HEK293 (cell line): ENCODE data around the gene HHIP.

Source experiments
- CTCF ChIA-PET: fragments of 350-600 bp; formaldehyde crosslinking; extraction: SDS; loops from one replicate; lab custom pipeline; 2021; ENCODE audit warnings: antibody characterized with exemption; lab: Yijun Ruan, JAX
- POLR2A ChIA-PET: fragments of 300-600 bp; formaldehyde crosslinking; extraction: SDS; loops from one replicate; lab custom pipeline; 2020; ENCODE audit warnings: antibody characterized with exemption, inconsistent platforms; lab: Yijun Ruan, JAX
- H3K27ac ChIP-seq: fragments of 200-500 bp; sonication (Bioruptor generic); 2 replicates; pipeline ENCODE4 v1.5.1; 2014; ENCODE audit warnings: low read depth, low read length, control low read depth, inconsistent platforms; ENCODE audit errors: extremely low read depth
- H3K36me3 ChIP-seq, 2 experiments: fragments of 200-500 bp in 1 of 2; sonication (Bioruptor generic) in 1 of 2; 1 replicate in 1 of 2; 2 replicates in 1 of 2; pipeline ENCODE4 v1.5.1; 2014 to 2017; ENCODE audit warnings: inconsistent platforms in 2 of 2, low read length in 2 of 2; ENCODE audit not compliant: control insufficient read depth in 2 of 2, insufficient read depth in 1 of 2
- H3K4me1 ChIP-seq: fragments of 200-500 bp; sonication (Bioruptor generic); 2 replicates; pipeline ENCODE4 v1.5.1; 2014; ENCODE audit warnings: mild to moderate bottlenecking, low read length, inconsistent platforms; ENCODE audit not compliant: control insufficient read depth, insufficient read depth
- H3K4me3 ChIP-seq: 2 replicates; pipeline ENCODE4 v1.5.1; 2011; ENCODE audit warnings: low read depth, mild to moderate bottlenecking, control low read depth, low read length, moderate library complexity
- H3K9me3 ChIP-seq: fragments of 200-500 bp; sonication (Bioruptor generic); 2 replicates; pipeline ENCODE4 v1.5.1; 2014; ENCODE audit warnings: low read depth, low read length, inconsistent platforms; ENCODE audit not compliant: control insufficient read depth, insufficient read depth
- BCL6B ChIP-seq: fragments of 450-650 bp; formaldehyde crosslinking; IDR thresholded peaks from 2 replicates; pipeline ENCODE4 v1.5.1; 2017; ENCODE audit warnings: missing biosample characterization, missing genetic modification characterization
- CTCF ChIP-seq: fragments of 450-650 bp; formaldehyde crosslinking; IDR thresholded peaks from 2 replicates; pipeline ENCODE4 v1.5.1; 2016; ENCODE audit warnings: missing biosample characterization, missing genetic modification characterization
- KLF16 ChIP-seq: fragments of 450-650 bp; formaldehyde crosslinking; IDR thresholded peaks from 2 replicates; pipeline ENCODE4 v1.5.1; 2017; ENCODE audit warnings: missing biosample characterization, missing genetic modification characterization
- OSR2 ChIP-seq: fragments of 450-650 bp; formaldehyde crosslinking; IDR thresholded peaks from 2 replicates; pipeline ENCODE4 v1.5.1; 2016; ENCODE audit warnings: missing biosample characterization, missing genetic modification characterization
- ZBTB17 ChIP-seq: fragments of 450-650 bp; formaldehyde crosslinking; IDR thresholded peaks from 2 replicates; pipeline ENCODE4 v1.5.1; 2016; ENCODE audit warnings: missing biosample characterization, missing genetic modification characterization
- ZBTB21 ChIP-seq: fragments of 450-650 bp; formaldehyde crosslinking; IDR thresholded peaks from 2 replicates; pipeline ENCODE4 v1.5.1; 2017; ENCODE audit warnings: missing biosample characterization, missing genetic modification characterization
- ZBTB8A ChIP-seq: fragments of 450-650 bp; formaldehyde crosslinking; IDR thresholded peaks from 2 replicates; pipeline ENCODE4 v1.5.1; 2016; ENCODE audit warnings: missing biosample characterization, missing genetic modification characterization
- ZEB2 ChIP-seq: fragments of 450-650 bp; formaldehyde crosslinking; IDR thresholded peaks from 2 replicates; pipeline ENCODE4 v1.5.1; 2016; ENCODE audit warnings: missing biosample characterization, missing genetic modification characterization
- ZNF155 ChIP-seq: fragments of 450-650 bp; formaldehyde crosslinking; IDR thresholded peaks from 2 replicates; pipeline ENCODE4 v1.5.1; 2016; ENCODE audit warnings: missing biosample characterization, missing genetic modification characterization
- ZNF175 ChIP-seq: fragments of 450-650 bp; formaldehyde crosslinking; IDR thresholded peaks from 2 replicates; pipeline ENCODE4 v1.5.1; 2016; ENCODE audit warnings: missing biosample characterization, missing genetic modification characterization
- ZNF248 ChIP-seq: fragments of 450-650 bp; formaldehyde crosslinking; IDR thresholded peaks from 2 replicates; pipeline ENCODE4 v1.5.1; 2017; ENCODE audit warnings: missing biosample characterization, missing genetic modification characterization
- ZNF266 ChIP-seq: fragments of 450-650 bp; formaldehyde crosslinking; IDR thresholded peaks from 2 replicates; pipeline ENCODE4 v1.5.1; 2016; ENCODE audit warnings: missing biosample characterization, missing genetic modification characterization, low read depth
- ZNF335 ChIP-seq: fragments of 450-650 bp; formaldehyde crosslinking; conservative IDR thresholded peaks from 2 replicates; pipeline ENCODE4 v1.5.1; 2016; ENCODE audit warnings: missing biosample characterization, missing genetic modification characterization
- ZNF610 ChIP-seq: fragments of 450-650 bp; formaldehyde crosslinking; IDR thresholded peaks from 2 replicates; pipeline ENCODE4 v1.5.1; 2016; ENCODE audit warnings: missing biosample characterization, missing genetic modification characterization, borderline replicate concordance
- ZNF626 ChIP-seq: fragments of 450-650 bp; sonication (Bioruptor Pico); formaldehyde crosslinking; IDR thresholded peaks from 2 replicates; pipeline ENCODE4 v1.5.1; 2018; ENCODE audit warnings: missing biosample characterization, missing genetic modification characterization, inconsistent platforms
- ZNF654 ChIP-seq: fragments of 450-650 bp; formaldehyde crosslinking; IDR thresholded peaks from 2 replicates; pipeline ENCODE4 v1.5.1; 2016; ENCODE audit warnings: low read depth, missing biosample characterization, missing genetic modification characterization
- TF ChIP-seq, protein P1 (sequence below): fragments of 450-650 bp; formaldehyde crosslinking; IDR thresholded peaks from 2 replicates; pipeline ENCODE4 v1.5.1; 2016; ENCODE audit warnings: missing biosample characterization, missing genetic modification characterization
- TF ChIP-seq, protein P2 (sequence below): fragments of 450-650 bp; formaldehyde crosslinking; IDR thresholded peaks from 2 replicates; pipeline ENCODE4 v1.5.1; 2016; ENCODE audit warnings: missing biosample characterization, missing genetic modification characterization
- TF ChIP-seq, protein P3 (sequence below): fragments of 450-650 bp; formaldehyde crosslinking; IDR thresholded peaks from 2 replicates; pipeline ENCODE4; 2016; ENCODE audit warnings: missing biosample characterization, missing genetic modification characterization
- TF ChIP-seq, protein P4 (sequence below): fragments of 450-650 bp; formaldehyde crosslinking; IDR thresholded peaks from 2 replicates; pipeline ENCODE4 v1.5.1; 2016; ENCODE audit warnings: missing biosample characterization, missing genetic modification characterization

The HHIP gene

DNA sequence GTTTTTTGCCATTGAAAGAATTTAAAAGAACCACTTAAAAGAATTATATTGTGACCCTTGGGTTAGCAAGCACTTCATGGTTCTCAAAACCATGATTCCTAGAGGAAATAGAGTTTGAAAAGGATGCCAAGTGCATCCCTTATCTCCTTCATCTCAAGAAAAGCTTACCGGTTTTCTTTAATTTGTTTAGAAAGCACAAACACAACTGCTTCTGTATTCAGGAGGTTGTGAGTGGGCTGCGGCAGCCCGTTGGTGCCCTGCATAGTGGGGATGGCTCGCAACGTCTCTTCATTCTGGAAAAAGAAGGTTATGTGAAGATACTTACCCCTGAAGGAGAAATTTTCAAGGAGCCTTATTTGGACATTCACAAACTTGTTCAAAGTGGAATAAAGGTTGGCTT is 13.5 kb downstream of the HHIP start (continued):
- TF ChIP-seq, protein P1, sequence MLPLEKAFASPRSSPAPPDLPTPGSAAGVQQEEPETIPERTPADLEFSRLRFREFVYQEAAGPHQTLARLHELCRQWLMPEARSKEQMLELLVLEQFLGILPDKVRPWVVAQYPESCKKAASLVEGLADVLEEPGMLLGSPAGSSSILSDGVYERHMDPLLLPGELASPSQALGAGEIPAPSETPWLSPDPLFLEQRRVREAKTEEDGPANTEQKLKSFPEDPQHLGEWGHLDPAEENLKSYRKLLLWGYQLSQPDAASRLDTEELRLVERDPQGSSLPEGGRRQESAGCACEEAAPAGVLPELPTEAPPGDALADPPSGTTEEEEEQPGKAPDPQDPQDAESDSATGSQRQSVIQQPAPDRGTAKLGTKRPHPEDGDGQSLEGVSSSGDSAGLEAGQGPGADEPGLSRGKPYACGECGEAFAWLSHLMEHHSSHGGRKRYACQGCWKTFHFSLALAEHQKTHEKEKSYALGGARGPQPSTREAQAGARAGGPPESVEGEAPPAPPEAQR: no peak
- TF ChIP-seq, protein P2, sequence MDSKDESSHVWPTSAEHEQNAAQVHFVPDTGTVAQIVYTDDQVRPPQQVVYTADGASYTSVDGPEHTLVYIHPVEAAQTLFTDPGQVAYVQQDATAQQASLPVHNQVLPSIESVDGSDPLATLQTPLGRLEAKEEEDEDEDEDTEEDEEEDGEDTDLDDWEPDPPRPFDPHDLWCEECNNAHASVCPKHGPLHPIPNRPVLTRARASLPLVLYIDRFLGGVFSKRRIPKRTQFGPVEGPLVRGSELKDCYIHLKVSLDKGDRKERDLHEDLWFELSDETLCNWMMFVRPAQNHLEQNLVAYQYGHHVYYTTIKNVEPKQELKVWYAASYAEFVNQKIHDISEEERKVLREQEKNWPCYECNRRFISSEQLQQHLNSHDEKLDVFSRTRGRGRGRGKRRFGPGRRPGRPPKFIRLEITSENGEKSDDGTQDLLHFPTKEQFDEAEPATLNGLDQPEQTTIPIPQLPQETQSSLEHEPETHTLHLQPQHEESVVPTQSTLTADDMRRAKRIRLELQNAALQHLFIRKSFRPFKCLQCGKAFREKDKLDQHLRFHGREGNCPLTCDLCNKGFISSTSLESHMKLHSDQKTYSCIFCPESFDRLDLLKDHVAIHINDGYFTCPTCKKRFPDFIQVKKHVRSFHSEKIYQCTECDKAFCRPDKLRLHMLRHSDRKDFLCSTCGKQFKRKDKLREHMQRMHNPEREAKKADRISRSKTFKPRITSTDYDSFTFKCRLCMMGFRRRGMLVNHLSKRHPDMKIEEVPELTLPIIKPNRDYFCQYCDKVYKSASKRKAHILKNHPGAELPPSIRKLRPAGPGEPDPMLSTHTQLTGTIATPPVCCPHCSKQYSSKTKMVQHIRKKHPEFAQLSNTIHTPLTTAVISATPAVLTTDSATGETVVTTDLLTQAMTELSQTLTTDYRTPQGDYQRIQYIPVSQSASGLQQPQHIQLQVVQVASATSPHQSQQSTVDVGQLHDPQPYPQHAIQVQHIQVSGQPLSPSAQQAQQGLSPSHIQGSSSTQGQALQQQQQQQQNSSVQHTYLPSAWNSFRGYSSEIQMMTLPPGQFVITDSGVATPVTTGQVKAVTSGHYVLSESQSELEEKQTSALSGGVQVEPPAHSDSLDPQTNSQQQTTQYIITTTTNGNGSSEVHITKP: no peak
- TF ChIP-seq, protein P3, sequence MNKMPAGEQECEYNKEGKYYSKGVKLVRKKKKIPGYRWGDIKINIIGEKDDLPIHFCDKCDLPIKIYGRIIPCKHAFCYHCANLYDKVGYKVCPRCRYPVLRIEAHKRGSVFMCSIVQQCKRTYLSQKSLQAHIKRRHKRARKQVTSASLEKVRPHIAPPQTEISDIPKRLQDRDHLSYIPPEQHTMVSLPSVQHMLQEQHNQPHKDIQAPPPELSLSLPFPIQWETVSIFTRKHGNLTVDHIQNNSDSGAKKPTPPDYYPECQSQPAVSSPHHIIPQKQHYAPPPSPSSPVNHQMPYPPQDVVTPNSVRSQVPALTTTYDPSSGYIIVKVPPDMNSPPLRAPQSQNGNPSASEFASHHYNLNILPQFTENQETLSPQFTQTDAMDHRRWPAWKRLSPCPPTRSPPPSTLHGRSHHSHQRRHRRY (tag by site-specific recombination): no peak
- no peak for TF ChIP-seq ZEB2 (tag by site-specific recombination)

GRCh38 chr4:144663834-144664475 is 18.0 kb downstream of the HHIP start:
- H3K4me3 ChIP-seq: no peak overlapping the region
- TF ChIP-seq, protein P1: no peak
- TF ChIP-seq ZNF610 (tag by site-specific recombination): no peak
- no peak for TF ChIP-seq ZNF626
- TF ChIP-seq ZNF175: no peak
- no peak for TF ChIP-seq ZBTB17 (tag by site-specific recombination)
- no peak for TF ChIP-seq ZBTB21 (tag by site-specific recombination)
- TF ChIP-seq, protein P4, sequence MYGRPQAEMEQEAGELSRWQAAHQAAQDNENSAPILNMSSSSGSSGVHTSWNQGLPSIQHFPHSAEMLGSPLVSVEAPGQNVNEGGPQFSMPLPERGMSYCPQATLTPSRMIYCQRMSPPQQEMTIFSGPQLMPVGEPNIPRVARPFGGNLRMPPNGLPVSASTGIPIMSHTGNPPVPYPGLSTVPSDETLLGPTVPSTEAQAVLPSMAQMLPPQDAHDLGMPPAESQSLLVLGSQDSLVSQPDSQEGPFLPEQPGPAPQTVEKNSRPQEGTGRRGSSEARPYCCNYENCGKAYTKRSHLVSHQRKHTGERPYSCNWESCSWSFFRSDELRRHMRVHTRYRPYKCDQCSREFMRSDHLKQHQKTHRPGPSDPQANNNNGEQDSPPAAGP (tag by site-specific recombination): no peak
- TF ChIP-seq ZNF248 (tag by site-specific recombination): no peak
- no peak for TF ChIP-seq OSR2 (tag by site-specific recombination)
- H3K27ac ChIP-seq: no peak overlapping the region
- H3K36me3 ChIP-seq: no peaks in the 10 kb centered on the region
- no peaks in the 10 kb centered on the region for H3K9me3 ChIP-seq
- ChIA-PET CTCF (interaction anchor here (0.6 kb wide), 1 partner anchor 18 kb away, joined by 3 read pairs; no protein-coding TSS in a partner anchor), POLR2A (no interaction called here)
- H3K4me1 ChIP-seq: no peaks in the 10 kb centered on the region

- ChIA-PET CTCF (interaction anchor here (0.6 kb wide), 1 partner anchor 322 kb away, joined by 4 read pairs; no protein-coding TSS in a partner anchor), POLR2A (no interaction called here)
- Histone ChIP-seq H3K27ac (no peak overlapping the region), H3K36me3 (no peaks in the 10 kb centered on the region), H3K9me3 (no peaks in the 10 kb centered on the region), H3K4me3 (no peak overlapping the region), H3K4me1 (no peaks in the 10 kb centered on the region)
- TF ChIP-seq BCL6B (no peak), ZNF654 (tag by site-specific recombination) (no peak), ZBTB21 (tag by site-specific recombination) (no peak), CTCF (tag by site-specific recombination) (no peak), ZNF335 (no peak), KLF16 (tag by site-specific recombination) (no peak), ZNF155 (tag by site-specific recombination) (no peak), ZNF266 (no peak), ZBTB8A (tag by site-specific recombination) (no peak)
These were observed 20.7 kb downstream of the HHIP start for GRCh38 chr4:144666539-144667175.
